NCI-H345 (cell line): ENCODE results near the gene NUDT16L1.

Experiments
- DNase-seq: peaks from one replicate; lab custom pipeline; 2025; lab: John Stamatoyannopoulos, UW

NUDT16L1 gene

DNA sequence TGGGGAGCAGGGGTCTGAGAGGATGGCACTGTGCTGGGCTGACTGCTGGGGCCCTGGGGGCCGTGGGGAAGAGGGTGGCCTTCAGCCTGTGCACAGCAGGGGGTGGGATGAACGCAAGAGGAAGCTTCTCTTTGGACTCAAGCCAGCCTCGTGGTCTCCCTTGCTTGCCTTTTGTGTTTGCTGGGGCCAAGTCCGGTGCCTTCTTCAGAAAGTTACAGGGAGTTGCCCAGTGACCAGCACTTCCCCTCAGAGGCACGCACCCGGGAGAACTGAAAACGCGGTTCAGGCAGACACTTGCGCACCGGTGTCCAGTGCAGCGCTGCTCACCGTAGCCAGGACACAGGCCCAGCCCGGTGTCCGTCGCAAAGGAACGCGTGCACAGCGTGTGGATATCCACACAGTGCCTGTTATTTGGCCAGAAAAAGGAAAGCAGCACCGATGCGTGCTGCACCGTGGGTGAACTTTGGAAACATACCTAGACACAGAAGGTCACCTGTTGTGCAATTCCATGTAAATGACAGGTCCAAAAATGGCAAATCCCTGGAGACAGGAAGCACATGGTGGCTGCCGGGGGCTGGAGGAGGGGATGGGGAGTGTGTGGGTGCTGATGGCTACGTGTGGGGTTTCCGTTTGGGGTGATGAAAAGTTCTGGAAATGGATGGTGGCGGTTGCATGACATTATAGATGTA is 29.4 kb upstream of the NUDT16L1 start:
- DNase-seq, result peak; percentile 33

DNA sequence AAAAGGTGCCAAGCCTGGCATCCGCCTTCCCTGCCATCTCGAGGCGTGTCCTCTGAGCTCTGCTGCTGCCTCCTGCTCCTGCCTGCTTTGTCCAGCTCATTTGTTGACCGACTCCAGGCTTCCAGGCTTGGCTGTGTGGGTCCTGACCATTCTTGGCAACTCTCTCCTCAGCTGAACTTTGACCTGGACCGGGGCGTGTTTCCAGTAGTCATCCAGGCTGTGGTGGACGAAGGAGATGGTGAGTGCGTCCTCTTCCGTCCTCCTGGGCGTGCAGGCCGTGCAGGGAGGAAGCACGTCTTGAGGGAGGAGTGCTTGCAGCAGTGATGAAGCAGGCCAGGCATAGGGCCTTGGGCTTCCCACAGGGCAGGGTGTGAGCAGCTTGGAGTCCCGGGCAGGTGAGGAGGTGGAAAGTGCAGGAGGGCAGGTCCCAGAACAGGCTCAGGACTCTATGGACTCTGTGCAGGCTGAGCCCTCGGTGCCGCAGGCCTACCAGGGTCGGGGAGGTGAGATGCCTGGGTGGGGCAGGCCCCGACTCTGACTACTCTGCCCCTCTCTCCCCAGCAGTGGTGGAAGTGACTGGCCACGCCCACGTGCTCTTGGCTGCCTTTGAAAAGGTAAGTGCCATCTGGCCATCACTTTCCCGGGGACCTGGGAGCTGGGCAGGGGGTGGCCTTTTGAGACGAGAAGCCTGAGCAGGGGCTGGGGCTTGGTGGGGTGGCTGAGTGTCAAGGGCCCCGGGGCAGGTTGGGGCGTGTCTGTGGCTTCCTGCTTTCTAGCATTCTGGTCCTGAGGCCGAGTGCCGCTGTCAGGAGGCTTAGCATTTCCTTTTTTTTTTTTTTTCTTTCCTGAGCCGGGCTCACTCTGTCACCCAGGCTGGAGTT is 28.6 kb upstream of the NUDT16L1 start:
- peak; percentile 48 for DNase-seq

DNA sequence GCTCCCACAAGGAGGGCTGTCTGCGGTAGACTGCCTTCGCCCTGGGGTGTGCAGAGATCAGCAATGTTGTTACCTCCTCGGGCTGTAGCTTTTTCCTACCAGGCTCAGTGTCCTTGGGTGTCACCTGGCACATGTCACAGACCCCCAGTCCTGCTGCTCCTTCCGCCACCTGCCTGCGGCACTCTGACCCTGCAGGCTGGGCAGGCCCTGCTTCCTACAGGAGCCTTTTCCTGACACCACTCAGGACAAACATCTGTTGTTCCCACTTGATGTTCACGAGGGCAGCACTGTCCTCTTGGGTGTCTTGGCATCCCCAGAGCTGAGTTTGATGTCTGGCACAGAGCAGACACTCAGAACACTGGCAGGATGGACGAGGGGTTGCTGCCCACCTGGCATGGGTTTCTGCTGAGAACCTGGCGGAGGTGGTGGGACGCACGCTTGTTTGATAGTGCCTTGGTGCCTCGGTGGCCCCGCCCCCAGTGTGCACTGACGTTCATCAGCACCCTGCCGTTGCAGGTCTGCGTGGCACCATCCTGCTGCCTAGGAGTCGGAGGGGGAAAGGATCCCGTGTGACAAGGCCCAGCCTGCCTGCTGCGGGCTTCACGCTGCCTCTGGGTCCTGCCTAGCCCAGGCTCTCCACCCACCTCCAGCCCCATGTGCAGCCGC is 26.7 kb upstream of the NUDT16L1 start:
- no peak for DNase-seq

DNA sequence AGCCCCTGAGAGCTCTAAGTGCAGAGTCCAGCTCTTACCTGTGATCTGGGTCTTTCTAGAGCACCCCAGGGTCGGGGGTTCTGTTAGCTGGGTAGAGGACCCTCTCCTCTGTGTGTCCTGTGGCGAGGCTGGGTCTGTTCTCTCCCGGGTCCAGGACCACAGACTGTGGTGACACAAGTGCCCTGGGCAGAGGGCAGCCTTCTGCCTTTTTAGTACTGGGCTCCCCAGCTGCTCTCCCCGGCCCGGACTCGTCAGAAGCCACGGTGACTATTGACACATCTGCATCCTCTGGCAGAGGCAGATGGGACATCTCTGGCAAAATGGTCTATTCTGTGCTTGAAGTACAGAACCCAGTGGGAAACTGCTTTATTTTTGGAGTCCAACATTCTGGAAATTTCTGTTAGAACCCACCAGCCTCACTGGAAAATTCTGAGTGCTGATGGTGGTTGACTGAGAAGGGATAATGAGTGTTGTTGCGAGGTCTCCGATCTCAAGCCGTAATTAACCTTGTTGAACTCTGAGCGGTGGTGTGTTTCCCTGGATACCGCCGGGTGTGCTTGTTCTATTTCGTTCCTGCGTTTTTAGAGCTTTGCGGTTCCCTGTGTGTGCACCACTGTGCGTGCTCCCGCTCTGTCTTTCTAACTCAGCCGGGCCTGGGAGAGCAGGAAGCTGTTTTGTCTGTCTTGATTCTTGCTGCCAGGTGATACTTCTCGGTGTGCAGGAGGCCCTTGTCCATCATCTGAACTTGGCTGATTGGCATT is 26.0 kb upstream of the NUDT16L1 start:
- no peak for DNase-seq

DNA sequence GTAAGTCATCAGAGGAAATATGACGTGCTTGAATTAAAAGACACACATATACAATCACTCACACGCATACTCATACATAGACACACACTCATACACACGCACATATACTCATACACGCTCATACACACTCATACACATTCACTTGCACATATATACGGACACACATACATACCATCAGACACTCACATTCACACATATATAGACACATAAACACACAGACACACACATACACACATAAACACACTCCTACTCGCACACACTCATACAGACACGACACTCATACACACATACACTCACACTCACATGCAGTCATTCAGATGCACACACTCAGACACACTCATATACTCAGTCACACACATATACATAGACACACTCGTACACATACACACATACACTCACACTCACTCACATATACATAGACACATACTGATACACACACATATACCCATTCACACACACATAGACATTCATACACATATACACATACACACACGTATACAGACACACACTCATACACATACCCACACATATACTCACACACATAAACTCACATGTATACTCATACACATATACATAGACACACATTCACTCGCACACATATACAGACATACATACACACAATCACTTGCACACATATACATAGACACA is 24.9 kb upstream of the NUDT16L1 start:
- no peak for DNase-seq

DNA sequence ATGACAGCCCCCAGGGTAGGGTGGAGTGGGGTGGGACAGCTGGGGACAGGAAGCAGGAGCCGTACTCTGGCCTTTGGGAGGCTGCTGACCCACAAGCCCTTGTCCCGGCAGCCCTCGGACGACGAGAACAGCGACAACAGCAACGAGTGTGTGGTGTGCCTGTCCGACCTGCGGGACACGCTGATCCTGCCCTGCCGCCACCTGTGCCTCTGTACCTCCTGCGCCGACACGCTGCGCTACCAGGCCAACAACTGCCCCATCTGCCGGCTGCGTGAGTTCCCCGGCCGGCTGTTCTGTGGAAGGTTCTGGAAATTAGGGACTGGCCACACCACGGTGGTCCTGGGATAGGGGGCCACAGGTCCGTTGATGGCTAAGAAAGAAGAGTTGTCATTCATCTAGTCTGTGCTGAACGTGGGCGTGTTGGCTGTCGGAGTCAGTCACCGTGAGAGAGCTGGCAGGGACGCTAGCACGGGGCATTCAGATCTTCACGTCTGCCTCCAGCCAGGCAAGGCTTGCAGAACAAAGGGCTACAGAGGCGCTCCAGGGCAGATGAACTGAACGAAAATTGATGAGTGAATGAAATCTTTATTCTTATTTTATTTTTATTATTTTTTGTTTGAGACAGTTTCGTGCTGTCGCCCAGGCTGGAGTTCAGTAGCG is 19.8 kb upstream of the NUDT16L1 start:
- DNase-seq, result no peak

DNA sequence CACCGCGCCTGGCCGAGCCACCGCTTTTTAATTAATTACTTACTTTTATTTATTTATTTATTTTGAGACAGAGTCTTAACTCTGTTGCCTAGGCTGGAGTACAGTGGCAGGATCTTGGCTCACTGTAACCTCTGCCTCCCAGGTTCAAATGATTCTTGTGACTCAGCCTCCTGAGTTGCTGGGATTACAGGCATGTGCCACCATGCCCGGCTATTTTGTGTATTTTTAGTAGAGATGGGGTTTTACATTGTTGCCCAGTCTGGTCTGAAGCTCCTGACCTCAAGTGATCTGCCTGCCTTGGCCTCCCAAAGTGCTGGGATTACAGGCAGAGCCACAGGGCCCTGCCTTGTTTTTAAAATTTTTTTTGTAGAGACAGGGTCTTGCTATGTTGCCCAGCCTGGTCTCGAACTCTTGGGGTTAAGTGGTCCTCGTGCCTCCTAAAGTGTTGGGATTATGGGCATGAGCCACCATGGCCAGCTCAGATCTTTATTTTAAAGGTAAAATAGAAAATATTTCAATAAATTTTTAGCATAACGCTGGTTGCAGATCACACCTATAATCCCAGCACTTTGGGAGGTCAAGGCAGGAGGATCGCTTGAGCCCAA is 18.3 kb upstream of the NUDT16L1 start:
- no peak for DNase-seq

DNA sequence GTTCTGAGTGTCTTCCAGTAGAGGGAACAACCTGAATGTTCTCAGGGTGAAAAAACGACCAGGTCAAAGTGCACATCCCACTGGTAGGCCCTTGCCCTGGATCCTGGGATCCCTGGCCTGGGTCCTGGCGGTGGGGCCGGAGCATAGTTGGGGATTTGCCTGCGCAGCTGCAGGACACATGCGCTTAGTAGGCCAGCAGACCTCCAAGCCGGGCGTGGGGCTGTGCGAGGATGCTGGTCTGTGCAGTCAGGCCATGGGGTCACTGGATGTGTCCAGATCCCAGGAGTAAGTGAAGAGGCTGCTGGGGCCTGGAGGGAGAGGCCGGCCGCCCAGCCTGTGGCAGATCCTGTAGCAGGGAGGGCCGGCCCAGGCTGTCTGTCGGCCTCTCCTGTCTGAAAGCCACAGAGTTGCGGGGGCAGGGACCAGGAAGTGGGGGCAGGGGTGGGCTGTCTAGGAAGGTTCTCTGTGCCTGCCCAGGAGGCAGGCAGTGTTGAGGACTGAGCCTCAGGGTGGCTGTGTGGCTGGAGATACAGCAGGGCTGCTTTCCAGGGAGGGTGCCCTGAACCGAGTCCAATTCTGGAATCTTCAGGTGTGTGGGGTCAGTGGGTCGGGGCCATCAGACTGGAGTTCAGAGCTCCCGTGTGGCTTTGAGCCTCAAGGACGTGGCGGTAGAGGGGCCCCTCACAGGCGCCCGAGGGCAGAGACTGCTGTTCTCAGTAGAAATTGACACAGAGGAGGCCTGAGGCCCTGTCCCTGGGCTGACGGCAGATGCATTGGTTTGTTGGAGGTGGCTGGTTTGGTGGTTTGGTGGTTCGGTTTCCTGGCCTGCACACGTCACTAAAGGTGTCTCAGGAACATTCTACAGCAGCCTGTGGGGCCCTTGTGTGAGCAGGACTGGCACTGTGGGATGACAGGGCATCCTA is 17.2 kb upstream of the NUDT16L1 start:
- no peak for DNase-seq

DNA sequence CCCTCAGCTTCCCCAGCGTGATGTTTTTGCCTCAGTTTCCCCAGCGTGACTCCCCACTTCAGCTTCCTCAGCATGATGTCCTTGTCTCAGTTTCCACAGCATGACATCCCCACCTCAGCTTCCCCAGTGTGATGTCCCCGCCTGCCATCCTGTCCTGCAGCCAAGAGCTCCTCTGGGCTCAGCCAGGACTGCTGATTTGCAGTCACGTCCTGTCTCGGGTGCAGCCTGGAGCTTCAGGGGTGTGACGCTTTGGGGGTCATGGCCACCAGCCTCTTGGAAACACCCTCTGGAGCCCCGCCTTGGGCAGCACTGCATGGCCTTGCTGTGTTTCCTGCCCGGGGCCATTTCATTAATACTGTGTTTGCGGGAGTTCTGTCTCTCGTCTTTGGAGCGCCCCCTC is 16.5 kb upstream of the NUDT16L1 start:
- no peak for DNase-seq

DNA sequence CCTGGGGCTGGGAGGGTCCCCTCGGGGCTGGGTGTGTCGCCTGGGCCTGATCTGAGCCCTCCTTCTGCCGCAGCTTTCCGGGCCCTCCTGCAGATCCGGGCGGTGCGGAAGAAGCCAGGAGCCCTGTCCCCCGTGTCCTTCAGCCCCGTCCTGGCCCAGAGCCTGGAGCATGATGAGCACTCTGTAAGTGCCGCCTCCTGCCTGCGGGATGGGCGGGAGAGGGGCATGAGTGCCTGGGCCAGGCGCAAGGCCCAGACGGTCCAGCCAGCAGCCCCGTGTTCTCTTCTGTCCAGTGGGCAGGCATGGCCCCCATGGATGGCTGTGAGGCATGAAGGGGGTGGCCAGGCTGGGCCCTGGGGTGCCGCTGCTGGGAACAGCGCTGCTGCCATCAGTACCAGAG is 16.0 kb upstream of the NUDT16L1 start:
- DNase-seq, result no peak

DNA sequence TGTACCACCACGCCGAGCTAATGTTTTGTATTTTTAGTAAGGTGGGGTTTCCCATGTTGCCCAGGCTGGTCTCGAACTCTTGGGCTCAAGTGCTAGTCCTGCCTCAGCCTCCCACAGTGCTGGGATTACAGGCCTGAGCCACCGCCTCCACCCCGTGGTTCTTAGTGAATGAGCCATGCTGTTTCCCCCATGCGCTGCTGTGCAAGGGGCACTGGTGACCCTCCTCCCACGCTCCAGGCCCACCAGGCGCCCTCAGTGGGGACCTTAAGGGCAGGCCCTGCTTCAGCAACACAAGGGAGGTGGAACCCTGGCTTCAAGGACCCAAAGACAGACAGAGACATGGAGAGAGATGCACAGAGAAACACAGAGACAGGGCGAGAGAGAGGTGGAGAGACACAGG is 15.4 kb upstream of the NUDT16L1 start:
- DNase-seq, result no peak

DNA sequence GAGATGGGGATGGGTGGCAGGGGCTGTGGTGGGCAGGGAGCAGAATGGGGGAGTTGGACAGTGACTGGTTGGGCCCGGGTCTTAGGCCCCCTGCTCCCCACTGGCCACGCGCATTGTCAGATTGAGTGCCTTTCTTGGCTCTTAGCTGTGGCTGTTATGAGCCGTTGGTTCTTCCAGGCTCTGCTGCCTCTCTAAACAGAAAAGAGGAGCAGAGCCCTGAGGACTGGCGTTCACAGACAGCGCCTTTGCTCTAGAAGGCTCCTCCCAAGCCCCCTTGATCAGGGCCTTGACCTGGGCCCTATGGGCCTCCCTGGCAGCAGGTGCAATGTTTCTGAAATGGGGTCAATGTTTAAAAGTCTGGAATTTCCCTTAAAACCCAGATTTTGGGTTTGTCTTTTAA is 14.8 kb upstream of the NUDT16L1 start:
- DNase-seq, result no peak

DNA sequence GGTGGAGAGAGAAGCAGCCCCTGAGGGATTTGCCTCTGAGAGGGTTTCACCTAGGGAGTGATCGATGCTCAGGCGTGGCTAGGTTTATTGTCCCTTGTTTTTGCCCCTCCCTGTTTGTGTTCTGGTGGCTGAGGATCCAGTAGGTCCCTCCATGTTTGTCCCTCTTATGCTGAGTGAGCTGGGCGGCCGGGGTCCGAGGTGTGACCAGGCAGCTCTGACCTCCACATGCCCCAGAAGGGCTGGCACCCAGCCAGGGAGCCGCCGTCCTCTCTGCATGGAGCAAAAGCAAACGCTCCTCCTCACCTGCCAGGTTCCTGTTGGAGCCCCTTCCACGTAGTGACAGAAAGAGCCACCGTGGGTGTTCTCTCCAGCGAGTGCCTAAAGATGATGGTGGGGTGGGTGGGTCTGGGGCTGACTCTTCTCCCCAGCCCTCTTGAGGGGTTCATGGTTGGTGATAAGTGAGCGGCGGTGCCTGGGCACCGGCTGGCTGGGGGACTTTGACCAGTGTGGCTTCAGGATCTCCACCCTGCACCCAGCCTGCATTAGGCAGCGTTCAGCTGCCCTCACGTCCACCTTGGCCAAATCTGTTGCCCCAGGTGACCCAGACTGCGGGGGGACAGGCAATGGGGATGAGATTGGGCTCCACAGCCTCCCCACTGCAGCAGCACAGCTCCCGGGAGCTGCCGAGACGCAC is 14.1 kb upstream of the NUDT16L1 start:
- DNase-seq, result peak; percentile 75

DNA sequence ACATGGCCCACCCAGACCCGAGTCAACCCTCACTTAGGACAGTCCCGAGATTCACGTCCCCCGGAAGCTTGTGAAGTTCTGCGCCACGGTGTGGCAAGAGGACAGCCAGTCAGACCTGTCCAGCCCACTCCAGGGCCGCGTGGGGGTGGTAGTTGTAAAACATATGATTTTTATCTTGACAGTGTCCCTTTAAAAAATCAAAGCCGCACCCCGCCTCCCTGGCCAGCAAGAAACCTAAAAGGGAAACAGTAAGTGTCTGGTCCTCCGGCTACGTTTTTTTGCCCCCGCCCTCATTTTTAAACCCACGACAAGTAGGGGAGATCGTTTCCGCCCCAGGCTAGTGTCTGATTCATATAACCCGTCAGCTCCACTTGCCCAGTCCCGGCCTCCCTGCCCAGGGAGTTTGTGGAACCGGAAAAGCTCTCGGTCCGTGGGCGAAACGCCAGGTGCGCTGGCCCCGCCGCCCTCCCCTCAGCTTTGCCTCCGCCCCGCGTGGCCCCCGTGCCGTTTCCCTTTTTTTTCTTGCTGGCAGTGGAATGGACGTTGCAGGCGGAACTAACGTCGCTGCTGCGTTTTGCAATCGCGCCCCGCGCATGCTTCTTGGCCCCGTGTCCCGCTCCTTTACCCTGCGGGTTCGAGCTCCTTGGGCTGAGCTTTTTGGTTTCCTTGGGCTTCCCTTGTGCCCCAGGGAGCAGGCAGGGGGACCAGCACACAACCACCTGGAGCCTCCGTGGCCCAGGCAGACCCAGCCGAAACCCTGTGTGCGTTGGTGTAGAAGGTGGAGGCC is 13.3 kb upstream of the NUDT16L1 start:
- no peak for DNase-seq

DNA sequence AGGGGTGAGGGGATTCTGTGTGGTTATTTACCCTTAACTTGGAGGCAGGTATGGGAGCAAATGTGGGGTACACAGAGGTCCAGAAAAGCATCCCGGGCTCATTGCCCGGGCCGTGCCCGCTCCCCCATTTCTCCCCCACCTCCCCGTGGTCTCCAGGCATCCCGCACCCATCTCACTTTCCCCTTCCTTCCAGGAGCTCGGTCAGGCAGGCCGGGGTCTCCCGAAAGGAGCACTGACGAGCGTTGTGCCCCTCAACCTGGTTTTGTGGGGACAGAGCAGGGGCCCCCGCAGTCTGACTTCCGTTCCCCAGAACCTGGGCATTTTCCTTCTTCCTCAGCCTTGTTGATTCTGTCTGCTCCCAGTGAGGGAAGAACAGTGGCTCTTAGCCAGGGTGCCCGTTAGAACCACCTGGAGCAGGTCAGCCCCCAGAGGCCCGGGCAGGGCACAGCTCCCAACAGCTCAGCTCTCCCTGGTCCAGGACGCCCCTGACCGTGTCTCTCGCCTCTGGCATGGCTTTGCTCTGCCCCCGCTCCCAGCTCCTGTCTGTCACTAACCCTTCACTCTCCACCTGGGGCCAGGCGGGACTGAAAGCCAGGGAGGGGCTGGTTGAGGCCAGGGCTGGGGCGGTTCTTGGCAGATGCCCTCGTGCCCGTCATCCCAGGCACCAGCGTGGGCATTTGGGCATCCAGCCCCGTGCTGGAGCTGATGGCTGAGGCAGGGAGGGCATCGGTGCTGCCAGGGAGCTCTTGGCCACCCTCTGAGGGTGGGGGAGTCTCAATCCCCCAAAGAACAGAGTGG is 12.5 kb upstream of the NUDT16L1 start:
- no peak for DNase-seq

DNA sequence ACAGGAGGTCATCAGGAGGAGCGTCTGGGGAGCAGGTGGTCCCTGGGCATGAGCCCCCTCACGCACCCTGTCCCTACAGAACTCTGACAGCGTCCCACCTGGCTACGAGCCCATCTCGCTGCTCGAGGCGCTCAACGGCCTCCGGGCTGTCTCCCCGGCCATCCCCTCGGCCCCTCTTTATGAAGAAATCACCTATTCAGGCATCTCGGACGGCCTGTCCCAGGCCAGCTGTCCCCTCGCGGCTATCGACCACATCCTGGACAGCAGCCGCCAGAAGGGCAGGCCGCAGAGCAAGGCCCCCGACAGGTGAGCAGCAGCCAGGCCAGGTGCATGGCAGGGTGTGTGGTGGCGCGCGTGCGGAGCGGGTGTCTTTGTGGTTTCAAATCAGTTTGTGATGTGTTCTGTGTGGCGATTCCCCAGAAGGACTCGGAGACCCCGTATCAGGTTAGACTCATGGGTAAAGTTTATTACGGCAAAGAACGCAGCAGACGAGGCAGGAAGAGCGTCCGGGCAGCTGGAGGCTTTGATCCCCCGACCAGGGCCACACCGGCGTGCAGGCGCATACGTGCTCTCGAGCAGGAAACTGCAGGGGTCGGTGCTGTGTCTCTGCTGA is 11.8 kb upstream of the NUDT16L1 start:
- no peak for DNase-seq

DNA sequence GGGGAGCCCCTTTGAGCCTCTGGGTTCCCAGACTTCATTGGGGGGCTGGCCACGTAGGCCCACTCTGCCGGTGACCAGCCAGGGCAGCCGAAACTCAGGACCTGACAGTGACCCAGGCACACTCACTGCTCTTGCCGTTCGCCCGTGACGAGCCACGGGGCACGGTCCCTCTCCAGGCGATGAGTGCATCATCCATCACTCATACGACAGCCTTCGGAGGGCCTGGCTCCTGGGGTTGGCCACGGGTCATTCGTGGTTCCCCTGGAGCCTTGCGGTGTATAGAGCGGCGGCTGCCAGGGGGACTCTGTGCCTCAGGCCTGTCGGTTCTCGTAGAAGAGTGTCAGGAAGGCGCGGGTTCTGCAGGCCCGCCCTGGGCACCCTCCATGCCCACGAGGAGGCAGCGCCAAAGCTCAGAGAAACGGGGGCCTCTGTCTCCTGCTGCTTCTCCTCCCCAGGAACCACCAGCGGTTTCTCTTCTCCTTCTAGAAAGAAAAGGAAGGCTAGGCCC is 11.2 kb upstream of the NUDT16L1 start:
- no peak for DNase-seq
